Naive thymus-derived CD8-positive, alpha-beta T cell (primary cell): ENCODE measurements around the gene HMG20A. TPM values are rescaled to one million over a fixed set of nuclear protein-coding genes. Genes with fewer than 3 reads are reported as not detected.

Experiments
- ATAC-seq, 2 donors: fragments of 150-1000 bp; cut with Tn5 transposase in 1 of 2; sonication (Bioruptor Pico), chemical (Tn5 transposase) in 1 of 2; 1 replicate in 1 of 2; 2 replicates in 1 of 2; pipeline ENCODE4 v1.10.0; 2021; ENCODE audit warnings: mild to moderate bottlenecking in 2 of 2, moderate library complexity in 2 of 2
- POLR2A ChIA-PET: fragments of 350-600 bp; sonication (Branson Sonifier 250); formaldehyde crosslinking; loops from one replicate; lab custom pipeline; 2021; ENCODE audit warnings: antibody characterized with exemption; lab: Charles Lee
- DNase-seq, 10 donors: peaks; one replicate each; pipeline versions ENCODE4 v3.0.0 to v3.0.0-alpha.2; 2020 to 2022
- H3K27ac Mint-ChIP-seq, 10 donors: one replicate each; pipeline ENCODE4 v1.8.0; 2020 to 2022; ENCODE audit warnings: mild to moderate bottlenecking in 10 of 10, mixed read lengths in 10 of 10, moderate library complexity in 4 of 10, inconsistent platforms in 1 of 10
- H3K27me3 Mint-ChIP-seq, 5 donors: one replicate each; pipeline ENCODE4 v1.8.0; 2021 to 2022; ENCODE audit warnings: mixed read lengths in 5 of 5
- H3K36me3 Mint-ChIP-seq, 3 donors: one replicate each; pipeline ENCODE4 v1.8.0; 2020 to 2022; ENCODE audit warnings: mixed read lengths in 3 of 3, mild to moderate bottlenecking in 2 of 3, inconsistent platforms in 1 of 3
- H3K4me1 Mint-ChIP-seq, 4 donors: one replicate each; pipeline ENCODE4 v1.8.0; 2021 to 2022; ENCODE audit warnings: mixed read lengths in 4 of 4
- H3K4me3 Mint-ChIP-seq, 10 donors: one replicate each; pipeline ENCODE4 v1.8.0; 2020 to 2022; ENCODE audit warnings: mild to moderate bottlenecking in 10 of 10, mixed read lengths in 10 of 10, moderate library complexity in 6 of 10, inconsistent platforms in 1 of 10
- H3K9me3 Mint-ChIP-seq, 9 donors: one replicate each; pipeline ENCODE4 v1.8.0; 2020 to 2022; ENCODE audit warnings: mixed read lengths in 9 of 9, mild to moderate bottlenecking in 3 of 9, inconsistent platforms in 1 of 9, moderate library complexity in 1 of 9
- polyA plus RNA-seq, 3 donors: library from polyadenylated mRNA; unstranded; fragments of 300-500 nt; fragmentation: Illumina TruSeq; gene quantifications; one replicate each; pipeline ENCODE4 v1.2.3, GENCODE V29; 2021
- total RNA-seq, 8 experiments: library from RNA in 2 of 8; stranded (reverse) in 2 of 8; gene quantifications; one replicate each; pipeline ENCODE4 v1.2.3 and lab custom pipeline; 2021 to 2026

Gene HMG20A
- total and polyA plus RNA-seq, 5 experiments from 2014 or later: 28.7 to 72.4 (median 35.7) TPM

- no peak for ATAC-seq
- Mint-ChIP-seq H3K9me3 (no peaks in the 10 kb centered on the region), H3K36me3 (no peaks in the 10 kb centered on the region), H3K4me3 (no peak overlapping the region), H3K27ac (no peak overlapping the region), H3K27me3 (peaks cover 0 to 20% (median 7%) of the 10 kb centered on the region in 5 donors), H3K4me1 (peaks cover 0 to 5% (median 0%) of the 10 kb centered on the region in 4 donors)
- DNase-seq: no peak
- POLR2A ChIA-PET: no interaction called here
Observed at GRCh38 chr15:77532846-77533245, 112.2 kb downstream of the HMG20A start.

- POLR2A ChIA-PET: no interaction called here
- no peak for ATAC-seq
- no peaks in the 10 kb centered on the region for H3K36me3 Mint-ChIP-seq
- H3K9me3 Mint-ChIP-seq: no peaks in the 10 kb centered on the region
- DNase-seq: no peak
- peaks cover 0 to 13% (median 0%) of the 10 kb centered on the region in 4 donors for H3K4me1 Mint-ChIP-seq
- H3K4me3 Mint-ChIP-seq: no peak overlapping the region
- H3K27ac Mint-ChIP-seq: peak overlapping the region in 1 of 10 donors; percentile 41
- H3K27me3 Mint-ChIP-seq: peaks cover 0 to 20% (median 7%) of the 10 kb centered on the region in 5 donors
Observed at GRCh38 chr15:77533578-77534430, 113.1 kb downstream of the HMG20A start.

Other genes with a start within 250 kb of the HMG20A start
- 10 to 100 TPM; 20.4 to 23.0 TPM for gene PEAK1, start 784 bp upstream of the HMG20A start, total RNA-seq
- gene PEAK1, start 784 bp upstream of the HMG20A start, polyA plus RNA-seq: 1 to 10 TPM; 1.0 to 2.8 (median 1.6) TPM
- gene LINGO1, start 212.0 kb downstream of the HMG20A start, total RNA-seq: not detected
- not detected for gene LINGO1, start 212.0 kb downstream of the HMG20A start, polyA plus RNA-seq